SU-DHL-6 (cell line): Measurements from ENCODE around the gene SYNPO2L.
"Not testable (repeated sequence)": the region's sequence is repeated elsewhere in the genome, so short reads cannot be mapped to it uniquely, and the experiment has no call there.

Experiments
- EZH2phosphoT487 ChIP-seq: fragments of 200-600 bp; sonication (generic), shearing (Covaris generic); conservative IDR thresholded peaks from 2 replicates; pipeline ENCODE4 v1.6.1; 2018; ENCODE audit warnings: mild to moderate bottlenecking, antibody characterized with exemption, low read length, moderate library complexity, mixed read lengths
- TF ChIP-seq, protein P1 (sequence below): fragments of 200-600 bp; sonication (generic); IDR thresholded peaks from one replicate; pipeline ENCODE4 v1.5.1; 2017; ENCODE audit warnings: antibody characterized with exemption, mild to moderate bottlenecking, low read length, moderate library complexity; ENCODE audit not compliant: insufficient read depth, poor library complexity, severe bottlenecking

DNA sequence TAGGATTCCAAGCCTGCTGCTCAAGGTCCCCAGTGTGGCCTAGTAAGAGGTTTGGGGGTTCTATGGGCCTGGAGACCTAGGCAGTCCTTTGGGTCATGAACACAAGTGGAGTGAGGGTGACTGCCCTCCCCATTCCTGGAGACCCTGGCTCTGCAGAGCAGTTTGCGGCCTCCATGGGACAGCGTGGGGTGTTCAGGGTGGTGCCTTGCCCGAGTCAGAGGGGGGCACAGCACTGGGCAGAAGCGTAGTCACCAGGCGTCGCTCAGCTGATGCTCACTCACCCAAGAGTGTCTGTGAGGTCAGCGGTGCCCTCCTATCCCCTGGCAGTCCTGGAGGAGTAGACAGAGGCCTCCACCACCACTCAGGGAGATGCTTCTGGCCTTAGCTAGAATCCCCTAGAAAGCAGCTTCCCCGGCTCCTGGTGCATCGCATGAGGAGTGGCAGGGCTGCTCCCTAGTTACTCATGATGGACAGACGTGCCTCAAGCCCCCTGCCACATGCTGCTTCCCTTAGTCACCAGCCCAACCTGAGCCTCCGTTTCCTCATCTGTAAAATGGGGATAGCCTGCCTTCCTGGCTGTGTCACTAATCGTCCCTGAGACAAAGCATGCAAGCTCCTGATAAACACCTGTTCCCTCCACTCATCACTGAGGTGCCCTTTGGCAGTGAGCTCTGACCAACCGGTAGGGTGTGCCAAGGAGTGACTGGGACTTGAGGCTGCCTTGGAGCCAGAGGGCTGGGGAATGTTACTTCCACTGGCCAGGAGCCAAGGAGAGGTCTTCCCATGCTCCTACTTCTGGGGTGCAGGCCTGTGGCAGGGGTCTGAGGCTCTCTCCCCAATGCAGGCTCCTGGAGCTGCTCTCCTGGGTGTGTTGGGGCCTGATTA, 8.6 kb upstream of the SYNPO2L start:
- TF ChIP-seq, protein P1, sequence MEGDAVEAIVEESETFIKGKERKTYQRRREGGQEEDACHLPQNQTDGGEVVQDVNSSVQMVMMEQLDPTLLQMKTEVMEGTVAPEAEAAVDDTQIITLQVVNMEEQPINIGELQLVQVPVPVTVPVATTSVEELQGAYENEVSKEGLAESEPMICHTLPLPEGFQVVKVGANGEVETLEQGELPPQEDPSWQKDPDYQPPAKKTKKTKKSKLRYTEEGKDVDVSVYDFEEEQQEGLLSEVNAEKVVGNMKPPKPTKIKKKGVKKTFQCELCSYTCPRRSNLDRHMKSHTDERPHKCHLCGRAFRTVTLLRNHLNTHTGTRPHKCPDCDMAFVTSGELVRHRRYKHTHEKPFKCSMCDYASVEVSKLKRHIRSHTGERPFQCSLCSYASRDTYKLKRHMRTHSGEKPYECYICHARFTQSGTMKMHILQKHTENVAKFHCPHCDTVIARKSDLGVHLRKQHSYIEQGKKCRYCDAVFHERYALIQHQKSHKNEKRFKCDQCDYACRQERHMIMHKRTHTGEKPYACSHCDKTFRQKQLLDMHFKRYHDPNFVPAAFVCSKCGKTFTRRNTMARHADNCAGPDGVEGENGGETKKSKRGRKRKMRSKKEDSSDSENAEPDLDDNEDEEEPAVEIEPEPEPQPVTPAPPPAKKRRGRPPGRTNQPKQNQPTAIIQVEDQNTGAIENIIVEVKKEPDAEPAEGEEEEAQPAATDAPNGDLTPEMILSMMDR: not testable (repeated sequence)
- not testable (repeated sequence) for TF ChIP-seq EZH2phosphoT487
